Measurements from ENCODE around the gene SNURF.
"Not testable (repeated sequence)": the region's sequence is repeated elsewhere in the genome, so short reads cannot be mapped to it uniquely, and the experiment has no call there.

Gene SNURF, protein sequence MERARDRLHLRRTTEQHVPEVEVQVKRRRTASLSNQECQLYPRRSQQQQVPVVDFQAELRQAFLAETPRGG

DNA sequence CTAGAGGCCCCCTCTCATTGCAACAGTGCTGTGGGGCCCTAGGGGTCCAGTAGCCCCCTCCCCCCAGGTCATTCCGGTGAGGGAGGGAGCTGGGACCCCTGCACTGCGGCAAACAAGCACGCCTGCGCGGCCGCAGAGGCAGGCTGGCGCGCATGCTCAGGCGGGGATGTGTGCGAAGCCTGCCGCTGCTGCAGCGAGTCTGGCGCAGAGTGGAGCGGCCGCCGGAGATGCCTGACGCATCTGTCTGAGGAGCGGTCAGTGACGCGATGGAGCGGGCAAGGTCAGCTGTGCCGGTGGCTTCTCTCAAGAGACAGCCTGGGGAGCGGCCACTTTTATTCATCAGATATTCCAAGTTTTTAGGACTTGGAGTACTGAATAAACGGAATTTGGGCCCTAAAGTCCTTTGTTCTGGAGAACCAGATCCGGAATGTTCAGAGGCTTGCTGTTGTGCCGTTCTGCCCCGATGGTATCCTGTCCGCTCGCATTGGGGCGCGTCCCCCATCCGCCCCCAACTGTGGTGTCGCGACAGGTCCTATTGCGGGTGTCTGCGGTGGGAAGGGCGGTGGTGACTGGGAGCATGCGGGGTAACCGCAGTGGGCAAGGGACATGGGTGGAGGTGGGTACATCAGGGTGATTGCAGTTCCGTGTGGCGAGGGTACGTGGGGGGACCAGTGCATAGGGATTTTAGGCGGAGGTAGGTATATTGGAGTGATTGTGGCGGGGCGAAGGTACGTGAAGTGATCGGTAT, at the start of gene SNURF, which contains the start of gene SNRPN:
TSS of gene SNURF (plus strand) at position 205 of the 748 bp plus-strand sequence. CDS start at position 267, 62 bp downstream.
TSS of gene SNRPN (plus strand) at position 205 of the 748 bp plus-strand sequence. CDS start 19,467 bp downstream, outside the sequence.
- no peaks in the 10 kb centered on the region for H3K9me3 Mint-ChIP-seq
- ATAC-seq (replicated peaks; ENCODE audit: extremely low read depth, poor library complexity, severe bottlenecking) (peak; percentile 52), DNase-seq (ENCODE audit: low spot score in 2 of 2) (peak; percentile 35 to 43)
- H3K4me1 Mint-ChIP-seq: peaks cover 20% of the 10 kb centered on the region
- H3K27ac Mint-ChIP-seq (ENCODE audit: low read depth): peak within 1 kb of the TSS; percentile 83
- H3K36me3 Mint-ChIP-seq (ENCODE audit: insufficient read depth): peaks cover 26% of the 10 kb centered on the region
- peak within 1 kb of the TSS; percentile 86 for H3K4me3 Mint-ChIP-seq
- H3K27me3 Mint-ChIP-seq: peaks cover 18% of the 10 kb centered on the region

DNA sequence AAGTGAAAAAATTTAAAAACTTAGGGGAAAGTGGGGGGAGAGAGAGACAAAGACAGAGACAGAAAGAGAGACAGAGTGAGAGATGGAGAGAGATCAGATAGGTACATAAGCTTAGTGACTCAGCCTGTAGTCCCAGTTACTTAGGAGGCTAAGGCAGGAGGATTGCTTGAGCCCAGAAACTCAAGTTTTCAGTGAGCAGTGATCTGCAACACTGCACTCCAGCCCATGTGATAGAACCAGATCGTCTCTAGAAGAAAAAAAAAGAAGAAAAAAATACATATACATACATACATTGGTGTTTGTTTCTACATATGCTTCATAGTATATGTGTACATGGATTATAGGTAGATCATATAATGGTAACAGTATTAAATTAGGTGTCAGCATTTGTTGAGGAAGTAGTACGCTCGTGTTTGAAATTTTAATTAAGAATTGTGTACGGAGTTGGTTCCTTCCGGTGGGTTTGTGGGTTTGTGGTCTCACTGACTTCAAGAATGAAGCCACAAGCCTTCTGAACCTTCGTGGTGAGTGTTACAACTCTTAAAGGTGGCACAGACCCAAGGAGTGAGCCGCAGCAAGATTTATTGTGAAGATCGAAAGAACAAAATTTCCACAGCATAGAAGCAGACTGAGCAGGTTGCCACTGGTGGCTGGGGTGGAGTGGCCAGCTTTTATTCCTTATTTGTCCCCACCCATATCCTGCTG, 38.3 kb upstream of the SNURF start:
- DNase-seq (ENCODE audit: low spot score in 2 of 2) (no peak), ATAC-seq (replicated peaks; ENCODE audit: extremely low read depth, poor library complexity, severe bottlenecking) (no peak)
- H3K4me1 Mint-ChIP-seq: peaks cover 10% of the 10 kb centered on the region
- peak overlapping the region; percentile 78 for H3K27ac Mint-ChIP-seq (ENCODE audit: low read depth)
- peaks cover 5% of the 10 kb centered on the region for H3K36me3 Mint-ChIP-seq (ENCODE audit: insufficient read depth)
- H3K27me3 Mint-ChIP-seq: no peaks in the 10 kb centered on the region
- H3K9me3 Mint-ChIP-seq: peaks cover 26% of the 10 kb centered on the region
- H3K4me3 Mint-ChIP-seq: no peak overlapping the region

DNA sequence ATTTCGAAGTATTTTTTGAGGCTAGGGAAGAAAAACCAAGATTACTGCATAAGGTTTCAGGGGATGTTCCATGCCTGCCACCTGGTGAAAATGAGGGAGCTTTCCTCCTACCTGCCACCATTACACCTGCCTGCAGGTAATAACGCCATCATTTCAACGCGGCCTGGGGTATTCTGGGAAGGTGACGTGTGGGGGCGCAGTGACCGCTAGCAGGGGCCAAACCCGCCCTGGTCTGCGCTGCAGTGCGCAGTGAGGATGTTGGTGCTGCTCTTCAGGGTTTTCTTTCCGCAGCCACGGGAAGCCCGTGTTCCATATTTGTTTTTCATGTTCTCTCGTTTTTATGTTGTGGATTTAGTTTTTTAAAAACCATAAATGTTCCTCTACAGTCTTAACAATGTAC, 37.4 kb upstream of the SNURF start:
- Mint-ChIP-seq H3K27me3 (no peaks in the 10 kb centered on the region), H3K36me3 (ENCODE audit: insufficient read depth) (peaks cover 2% of the 10 kb centered on the region), H3K4me1 (peaks cover 10% of the 10 kb centered on the region), H3K4me3 (no peak overlapping the region), H3K27ac (ENCODE audit: low read depth) (no peak overlapping the region), H3K9me3 (peaks cover 26% of the 10 kb centered on the region)
- ATAC-seq (replicated peaks; ENCODE audit: extremely low read depth, poor library complexity, severe bottlenecking) (no peak), DNase-seq (ENCODE audit: low spot score in 2 of 2) (no peak)

DNA sequence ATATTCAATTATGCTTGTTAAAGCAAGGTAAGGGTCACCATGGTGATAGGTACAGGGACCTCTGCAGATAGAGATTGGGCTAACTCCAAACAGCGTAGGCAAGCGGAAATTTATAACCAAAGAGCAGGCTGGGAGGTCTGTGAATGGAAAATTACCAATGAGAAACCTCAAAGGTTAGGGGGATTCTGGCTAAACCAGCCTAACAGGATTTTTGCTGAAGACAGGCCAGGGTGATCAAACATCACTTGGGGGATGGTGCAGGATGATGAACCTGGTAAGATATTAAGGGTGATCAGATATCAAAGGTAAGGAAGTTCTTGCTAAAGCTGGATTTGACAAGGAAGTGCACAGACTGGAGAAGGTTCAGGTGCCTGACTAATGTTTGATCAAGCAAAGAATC, 35.3 kb upstream of the SNURF start:
- Mint-ChIP-seq H3K4me3 (no peak overlapping the region), H3K27me3 (no peaks in the 10 kb centered on the region), H3K9me3 (peaks cover 26% of the 10 kb centered on the region), H3K4me1 (peaks cover 10% of the 10 kb centered on the region), H3K36me3 (ENCODE audit: insufficient read depth) (peaks cover 2% of the 10 kb centered on the region), H3K27ac (ENCODE audit: low read depth) (no peak overlapping the region)
- no peak for ATAC-seq (replicated peaks; ENCODE audit: extremely low read depth, poor library complexity, severe bottlenecking)
- no peak for DNase-seq (ENCODE audit: low spot score in 2 of 2)

DNA sequence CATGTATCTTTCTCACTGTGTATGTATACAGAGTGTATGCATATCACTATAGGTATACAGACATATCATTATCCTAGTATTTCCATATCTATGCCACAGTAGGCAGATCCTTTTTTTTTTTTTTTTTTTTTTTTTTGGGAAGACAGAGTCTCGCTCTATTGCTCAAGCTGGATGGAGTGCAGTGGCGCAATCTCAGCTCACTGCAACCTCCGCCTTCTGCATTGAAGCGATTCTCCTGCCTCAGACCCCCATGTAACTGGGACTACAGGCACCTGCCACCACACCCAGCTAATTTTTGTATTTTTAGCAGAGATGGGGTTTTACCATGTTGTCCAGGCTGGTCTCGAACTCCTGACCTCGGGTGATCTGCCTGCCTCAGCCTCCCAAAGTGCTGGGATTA, 32.0 kb upstream of the SNURF start:
- DNase-seq (ENCODE audit: low spot score in 2 of 2); H3K4me1 Mint-ChIP-seq; H3K27me3 Mint-ChIP-seq; H3K4me3 Mint-ChIP-seq; H3K36me3 Mint-ChIP-seq (ENCODE audit: insufficient read depth); H3K27ac Mint-ChIP-seq (ENCODE audit: low read depth); ATAC-seq (replicated peaks; ENCODE audit: extremely low read depth, poor library complexity, severe bottlenecking): not testable (repeated sequence)
- H3K9me3 Mint-ChIP-seq: peaks cover 11% of the 10 kb centered on the region

DNA sequence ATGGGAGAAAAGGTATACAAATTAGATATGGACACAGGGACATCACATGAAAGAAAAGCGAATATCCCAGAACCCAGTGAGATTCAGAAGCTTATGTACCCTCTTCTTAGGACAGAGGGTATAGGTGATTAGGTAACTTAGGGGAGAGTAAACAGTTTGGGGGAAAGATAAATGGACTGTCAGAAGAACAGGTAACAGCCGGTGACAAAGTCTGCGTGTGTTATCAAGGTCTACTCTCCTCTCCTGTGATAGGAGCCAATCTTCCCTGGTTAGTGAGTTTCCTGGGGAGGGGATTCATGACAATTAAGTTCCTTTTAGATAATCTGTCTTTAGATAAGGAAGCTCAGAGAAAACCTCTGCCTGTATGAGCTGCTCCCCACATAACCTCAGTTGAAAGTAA, 30.6 kb upstream of the SNURF start:
- H3K27ac Mint-ChIP-seq (ENCODE audit: low read depth): no peak overlapping the region
- no peaks in the 10 kb centered on the region for H3K27me3 Mint-ChIP-seq
- no peaks in the 10 kb centered on the region for H3K4me1 Mint-ChIP-seq
- no peak for DNase-seq (ENCODE audit: low spot score in 2 of 2)
- H3K36me3 Mint-ChIP-seq (ENCODE audit: insufficient read depth): no peaks in the 10 kb centered on the region
- H3K9me3 Mint-ChIP-seq: peaks cover 11% of the 10 kb centered on the region
- ATAC-seq (replicated peaks; ENCODE audit: extremely low read depth, poor library complexity, severe bottlenecking): no peak
- no peak overlapping the region for H3K4me3 Mint-ChIP-seq

DNA sequence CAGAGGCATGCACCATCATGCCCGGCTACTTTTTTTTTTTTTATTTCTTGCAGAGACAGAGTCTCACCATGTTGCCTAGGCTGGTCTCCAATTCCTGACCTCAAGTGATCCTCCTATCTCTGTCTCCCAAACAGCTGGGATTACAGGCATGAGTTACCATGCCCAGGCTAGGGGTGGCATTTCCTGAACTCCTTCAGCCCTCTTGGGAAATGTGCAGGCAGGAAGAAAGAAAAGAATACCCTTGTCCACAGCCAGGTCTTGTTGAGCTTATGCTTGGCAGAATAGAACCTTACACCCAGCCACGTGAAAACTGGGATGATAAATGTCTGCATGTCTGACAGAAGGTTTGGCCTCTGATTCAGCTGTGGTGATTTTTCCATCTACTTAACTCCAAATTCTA, 30.2 kb upstream of the SNURF start:
- ATAC-seq (replicated peaks; ENCODE audit: extremely low read depth, poor library complexity, severe bottlenecking) (no peak), DNase-seq (ENCODE audit: low spot score in 2 of 2) (no peak)
- no peaks in the 10 kb centered on the region for H3K36me3 Mint-ChIP-seq (ENCODE audit: insufficient read depth)
- H3K27ac Mint-ChIP-seq (ENCODE audit: low read depth): no peak overlapping the region
- H3K4me3 Mint-ChIP-seq: no peak overlapping the region
- no peaks in the 10 kb centered on the region for H3K27me3 Mint-ChIP-seq
- H3K4me1 Mint-ChIP-seq: no peaks in the 10 kb centered on the region
- peaks cover 11% of the 10 kb centered on the region for H3K9me3 Mint-ChIP-seq

DNA sequence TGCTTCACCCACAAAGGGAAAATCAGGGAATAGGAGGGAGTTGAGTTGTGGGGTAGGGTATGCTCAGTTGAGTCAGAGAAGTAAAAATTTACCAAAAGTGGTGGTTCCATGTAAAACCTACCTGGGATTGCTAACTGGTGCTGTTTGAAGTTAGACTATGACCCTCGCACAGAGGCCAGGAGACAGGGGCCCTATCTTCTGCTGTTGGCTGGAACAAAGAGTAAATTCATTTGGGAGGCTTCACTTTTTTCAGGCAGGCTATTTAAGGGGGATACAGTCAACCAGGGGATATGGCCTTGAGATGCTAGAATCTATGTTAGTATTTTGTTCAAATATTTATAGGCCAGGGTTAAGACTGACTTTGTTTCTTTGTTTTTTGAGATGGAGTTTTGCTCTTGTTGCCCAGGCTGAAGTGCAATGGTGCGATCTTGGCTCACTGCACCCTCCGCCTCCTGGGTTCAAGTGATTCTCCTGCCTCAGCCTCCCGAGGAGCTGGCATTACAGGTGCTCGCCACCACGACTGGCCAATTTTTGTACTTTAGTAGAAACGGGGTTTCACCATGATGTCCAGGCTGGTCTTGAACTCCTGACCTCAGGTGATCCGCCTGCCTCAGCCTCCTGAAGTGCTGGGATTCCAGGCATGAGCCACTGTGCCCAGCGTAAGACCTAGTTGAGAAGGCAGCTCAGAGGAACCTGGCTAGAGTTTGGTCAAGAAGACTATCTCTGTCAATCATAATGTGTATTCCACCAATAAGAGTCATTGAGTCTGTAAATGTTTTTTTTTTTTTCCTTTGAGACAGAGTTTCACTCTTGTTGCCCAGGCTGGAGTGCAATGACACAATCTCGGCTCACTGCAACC, 22.7 kb upstream of the SNURF start:
- H3K9me3 Mint-ChIP-seq: peaks cover 18% of the 10 kb centered on the region
- ATAC-seq (replicated peaks; ENCODE audit: extremely low read depth, poor library complexity, severe bottlenecking); H3K4me1 Mint-ChIP-seq; H3K36me3 Mint-ChIP-seq (ENCODE audit: insufficient read depth); H3K4me3 Mint-ChIP-seq; H3K27me3 Mint-ChIP-seq; DNase-seq (ENCODE audit: low spot score in 2 of 2); H3K27ac Mint-ChIP-seq (ENCODE audit: low read depth): not testable (repeated sequence)

DNA sequence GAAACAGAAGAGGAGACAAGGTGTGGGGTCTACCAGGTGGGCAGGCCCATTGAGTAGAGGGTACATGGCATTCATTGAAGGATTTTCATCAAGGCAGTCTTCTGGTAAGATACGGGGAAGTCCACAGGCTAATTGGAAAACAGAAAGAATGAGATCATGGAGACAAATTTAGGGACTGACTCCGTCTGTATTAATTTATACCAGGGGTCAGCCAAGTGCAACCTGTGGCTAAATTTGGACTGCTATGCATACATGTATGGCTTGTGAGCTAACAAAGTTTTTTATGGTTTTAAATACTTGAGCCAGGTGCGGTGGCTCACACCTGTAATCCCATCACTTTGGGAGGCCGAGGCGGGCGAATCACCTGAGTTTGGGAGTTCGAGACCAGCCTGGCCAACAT, 21.1 kb upstream of the SNURF start:
- H3K27me3 Mint-ChIP-seq: no peaks in the 10 kb centered on the region
- H3K36me3 Mint-ChIP-seq (ENCODE audit: insufficient read depth): peaks cover 1% of the 10 kb centered on the region
- H3K4me1 Mint-ChIP-seq: no peaks in the 10 kb centered on the region
- ATAC-seq (replicated peaks; ENCODE audit: extremely low read depth, poor library complexity, severe bottlenecking) (no peak), DNase-seq (ENCODE audit: low spot score in 2 of 2) (no peak)
- H3K27ac Mint-ChIP-seq (ENCODE audit: low read depth): no peak overlapping the region
- peaks cover 18% of the 10 kb centered on the region for H3K9me3 Mint-ChIP-seq
- H3K4me3 Mint-ChIP-seq: no peak overlapping the region

DNA sequence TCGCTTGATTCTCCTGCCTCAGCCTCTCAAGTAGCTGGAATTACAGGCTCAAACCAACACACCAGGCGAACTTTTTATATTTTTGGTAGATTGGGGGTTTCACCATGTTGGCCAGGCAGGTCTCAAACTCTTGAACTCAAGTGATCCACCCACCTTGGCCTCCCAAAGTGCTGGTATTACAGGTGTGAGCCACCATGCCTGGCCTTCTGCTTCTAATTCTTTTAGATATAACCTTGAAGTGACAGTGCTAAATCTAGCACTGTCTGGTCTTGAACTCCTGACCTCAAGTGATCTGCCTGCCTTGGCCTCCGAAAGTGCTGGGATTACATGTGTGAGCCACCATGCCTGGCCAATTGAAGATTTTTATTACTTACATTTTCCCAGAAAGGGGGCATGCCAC, 16.6 kb upstream of the SNURF start:
- peaks cover 26% of the 10 kb centered on the region for H3K9me3 Mint-ChIP-seq
- H3K4me3 Mint-ChIP-seq; H3K27me3 Mint-ChIP-seq; ATAC-seq (replicated peaks; ENCODE audit: extremely low read depth, poor library complexity, severe bottlenecking); H3K36me3 Mint-ChIP-seq (ENCODE audit: insufficient read depth); H3K27ac Mint-ChIP-seq (ENCODE audit: low read depth); DNase-seq (ENCODE audit: low spot score in 2 of 2); H3K4me1 Mint-ChIP-seq: not testable (repeated sequence)

DNA sequence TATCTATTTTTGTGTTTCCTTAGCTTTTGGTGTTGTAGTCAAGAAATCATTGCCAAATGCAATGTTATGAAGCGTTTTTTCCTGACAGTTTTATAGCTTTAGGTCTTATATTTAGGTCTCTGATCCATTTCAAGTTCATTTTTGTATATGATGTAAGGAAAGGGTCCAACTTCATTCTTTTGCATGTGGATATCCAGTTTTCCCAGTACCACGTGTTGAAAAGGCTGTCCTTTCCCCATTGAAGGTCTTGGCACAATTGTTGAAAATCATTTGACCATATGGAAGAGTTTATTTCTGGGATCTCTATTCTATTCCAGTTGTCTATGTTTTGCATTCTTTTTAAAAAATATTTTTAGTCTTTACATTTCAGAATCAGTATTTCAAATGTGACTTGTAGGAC, 14.6 kb upstream of the SNURF start:
- no peak overlapping the region for H3K4me3 Mint-ChIP-seq
- DNase-seq (ENCODE audit: low spot score in 2 of 2) (no peak), ATAC-seq (replicated peaks; ENCODE audit: extremely low read depth, poor library complexity, severe bottlenecking) (no peak)
- H3K36me3 Mint-ChIP-seq (ENCODE audit: insufficient read depth): no peaks in the 10 kb centered on the region
- H3K4me1 Mint-ChIP-seq: no peaks in the 10 kb centered on the region
- H3K9me3 Mint-ChIP-seq: peaks cover 21% of the 10 kb centered on the region
- H3K27me3 Mint-ChIP-seq: no peaks in the 10 kb centered on the region
- H3K27ac Mint-ChIP-seq (ENCODE audit: low read depth): no peak overlapping the region

DNA sequence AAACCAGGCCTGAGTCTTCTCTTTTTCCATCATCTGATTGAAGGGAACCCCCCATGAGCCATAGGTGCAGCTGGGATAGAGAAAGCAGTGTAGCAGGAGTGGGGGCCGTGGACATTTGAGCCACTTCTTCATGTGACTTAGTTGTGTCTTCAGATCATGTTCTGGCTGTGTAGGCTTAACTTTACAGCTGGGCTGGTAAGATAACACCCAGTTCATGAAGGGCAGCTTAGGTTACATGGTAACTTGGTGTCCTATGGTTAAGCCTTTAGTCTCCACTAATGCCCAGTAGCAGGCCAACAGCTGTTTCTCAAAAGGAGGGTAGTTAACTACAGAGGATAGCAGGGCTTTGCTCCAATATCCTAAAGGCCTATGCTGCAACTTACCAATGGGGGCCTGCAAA, 11.4 kb upstream of the SNURF start:
- Mint-ChIP-seq H3K36me3 (ENCODE audit: insufficient read depth) (no peaks in the 10 kb centered on the region), H3K4me3 (no peak overlapping the region), H3K27ac (ENCODE audit: low read depth) (no peak overlapping the region), H3K4me1 (no peaks in the 10 kb centered on the region), H3K27me3 (no peaks in the 10 kb centered on the region), H3K9me3 (peaks cover 11% of the 10 kb centered on the region)
- no peak for ATAC-seq (replicated peaks; ENCODE audit: extremely low read depth, poor library complexity, severe bottlenecking)
- no peak for DNase-seq (ENCODE audit: low spot score in 2 of 2)
